ENCODE measurements around the gene SEMA4B.

The SEMA4B gene

GRCh38 chr15:90191794-90192509 lies 9.2 kb upstream of the SEMA4B start:
- Histone ChIP-seq H3K27me3 (replicated peaks) (no peaks in the 10 kb centered on the region), H3K27ac (no peak overlapping the region), H3K4me3 (ENCODE audit: low read depth, low read length) (no peak overlapping the region), H3K36me3 (replicated peaks) (no peaks in the 10 kb centered on the region)
- TF ChIP-seq CTCF (IDR thresholded peaks at IDR 0.05; ENCODE audit: low read depth, low read length, missing control alignments) = no peak
- in situ Hi-C loops (cut with HindIII; ENCODE audit: low pct_ligation_motif_present, low sequenced_read_pairs) = no loop called here
- DNase-seq = no peak

- Histone ChIP-seq H3K27me3 (replicated peaks) (no peaks in the 10 kb centered on the region), H3K4me3 (ENCODE audit: low read depth, low read length) (no peak overlapping the region), H3K36me3 (replicated peaks) (no peaks in the 10 kb centered on the region), H3K27ac (no peak overlapping the region)
- DNase-seq = no peak
- TF ChIP-seq CTCF (IDR thresholded peaks at IDR 0.05; ENCODE audit: low read depth, low read length, missing control alignments) = no peak
- in situ Hi-C loops (cut with HindIII; ENCODE audit: low pct_ligation_motif_present, low sequenced_read_pairs) = no loop called here
Measured at GRCh38 chr15:90192961-90193786, 8.0 kb upstream of the SEMA4B start.

GRCh38 chr15:90194655-90195054 lies 6.5 kb upstream of the SEMA4B start:
- in situ Hi-C loops (cut with HindIII; ENCODE audit: low pct_ligation_motif_present, low sequenced_read_pairs) = no loop called here
- no peak for TF ChIP-seq CTCF (IDR thresholded peaks at IDR 0.05; ENCODE audit: low read depth, low read length, missing control alignments)
- Histone ChIP-seq H3K36me3 (replicated peaks) (no peaks in the 10 kb centered on the region), H3K27ac (no peak overlapping the region), H3K27me3 (replicated peaks) (no peaks in the 10 kb centered on the region), H3K4me3 (ENCODE audit: low read depth, low read length) (no peak overlapping the region)
- no peak for DNase-seq

GRCh38 chr15:90200534-90201129 lies 498 bp upstream of the SEMA4B start:
- H3K27me3 ChIP-seq (replicated peaks) = no peaks in the 10 kb centered on the region
- H3K4me3 ChIP-seq (ENCODE audit: low read depth, low read length) = peak overlapping the region; percentile 66
- no peak for TF ChIP-seq CTCF (IDR thresholded peaks at IDR 0.05; ENCODE audit: low read depth, low read length, missing control alignments)
- no peak for DNase-seq
- in situ Hi-C loops (cut with HindIII; ENCODE audit: low pct_ligation_motif_present, low sequenced_read_pairs) = no loop called here
- H3K36me3 ChIP-seq (replicated peaks) = no peaks in the 10 kb centered on the region
- H3K27ac ChIP-seq = no peak overlapping the region

- H3K27me3 ChIP-seq (replicated peaks) = no peaks in the 10 kb centered on the region
- H3K27ac ChIP-seq = no peak overlapping the region
Measured at GRCh38 chr15:90201944-90202375, 830 bp downstream of the SEMA4B start.

More at GRCh38 chr15:90201944-90202375, 830 bp downstream of the SEMA4B start:
- in situ Hi-C loops (cut with HindIII; ENCODE audit: low pct_ligation_motif_present, low sequenced_read_pairs) = no loop called here
- Histone ChIP-seq H3K36me3 (replicated peaks) (no peaks in the 10 kb centered on the region), H3K4me3 (ENCODE audit: low read depth, low read length) (peak overlapping the region; percentile 66)
- no peak for TF ChIP-seq CTCF (IDR thresholded peaks at IDR 0.05; ENCODE audit: low read depth, low read length, missing control alignments)
- no peak for DNase-seq
